ENCODE measurements around the gene HOXB6.

The HOXB6 gene

DNA sequence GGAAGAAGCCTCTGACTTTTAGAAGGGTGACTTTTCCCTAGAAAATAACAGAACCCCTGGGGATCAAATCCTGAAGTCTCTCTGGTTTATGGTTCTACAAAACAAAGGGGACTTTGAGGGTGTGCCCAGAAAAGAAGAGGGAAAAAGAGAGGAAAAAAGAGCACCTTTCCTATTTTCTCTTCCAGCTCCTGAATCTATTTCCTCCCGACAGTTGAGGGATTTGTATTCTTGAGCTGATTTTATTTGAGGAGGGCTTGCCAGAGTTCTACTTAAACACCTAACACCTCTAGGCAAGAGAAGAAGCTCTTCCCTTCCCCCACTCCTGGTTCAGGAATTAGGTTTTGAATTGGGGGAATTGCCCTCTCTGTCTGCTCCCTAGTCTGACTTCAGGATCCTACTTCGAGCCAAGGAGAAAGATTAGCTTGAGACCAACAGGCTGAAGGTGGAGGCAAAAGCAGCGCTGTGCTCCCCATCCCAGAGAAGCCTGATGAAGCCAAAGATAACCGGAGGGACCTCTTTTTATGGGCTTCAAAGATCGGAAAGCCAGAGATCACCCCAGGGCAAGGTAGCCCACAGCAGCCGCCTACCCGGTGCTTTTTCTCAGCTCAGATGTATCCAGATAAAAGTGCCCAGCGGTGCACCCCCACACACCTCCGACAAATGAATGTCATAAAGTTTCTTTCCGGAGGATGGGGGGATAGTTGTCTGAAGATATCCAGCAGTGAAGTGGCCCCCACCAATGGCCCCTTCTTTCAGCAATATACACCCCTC lies 15.5 kb downstream of the HOXB6 start:
- DNase-seq (ENCODE audit: extremely low spot score), result no peak
- ChIA-PET POLR2A (no interaction called here), CTCF (interaction anchor here (1.0 to 3.0 kb wide), 16 partner anchors 10 to 571 kb away, joined by 3 to 18 read pairs (median 4); partner anchors contain the start of gene HOXB4)
- TF ChIP-seq, protein P1, sequence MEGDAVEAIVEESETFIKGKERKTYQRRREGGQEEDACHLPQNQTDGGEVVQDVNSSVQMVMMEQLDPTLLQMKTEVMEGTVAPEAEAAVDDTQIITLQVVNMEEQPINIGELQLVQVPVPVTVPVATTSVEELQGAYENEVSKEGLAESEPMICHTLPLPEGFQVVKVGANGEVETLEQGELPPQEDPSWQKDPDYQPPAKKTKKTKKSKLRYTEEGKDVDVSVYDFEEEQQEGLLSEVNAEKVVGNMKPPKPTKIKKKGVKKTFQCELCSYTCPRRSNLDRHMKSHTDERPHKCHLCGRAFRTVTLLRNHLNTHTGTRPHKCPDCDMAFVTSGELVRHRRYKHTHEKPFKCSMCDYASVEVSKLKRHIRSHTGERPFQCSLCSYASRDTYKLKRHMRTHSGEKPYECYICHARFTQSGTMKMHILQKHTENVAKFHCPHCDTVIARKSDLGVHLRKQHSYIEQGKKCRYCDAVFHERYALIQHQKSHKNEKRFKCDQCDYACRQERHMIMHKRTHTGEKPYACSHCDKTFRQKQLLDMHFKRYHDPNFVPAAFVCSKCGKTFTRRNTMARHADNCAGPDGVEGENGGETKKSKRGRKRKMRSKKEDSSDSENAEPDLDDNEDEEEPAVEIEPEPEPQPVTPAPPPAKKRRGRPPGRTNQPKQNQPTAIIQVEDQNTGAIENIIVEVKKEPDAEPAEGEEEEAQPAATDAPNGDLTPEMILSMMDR (IDR thresholded peaks at IDR 0.05; ENCODE audit: control extremely low read depth, extremely low read depth, low read depth, missing control alignments), result no peak

DNA sequence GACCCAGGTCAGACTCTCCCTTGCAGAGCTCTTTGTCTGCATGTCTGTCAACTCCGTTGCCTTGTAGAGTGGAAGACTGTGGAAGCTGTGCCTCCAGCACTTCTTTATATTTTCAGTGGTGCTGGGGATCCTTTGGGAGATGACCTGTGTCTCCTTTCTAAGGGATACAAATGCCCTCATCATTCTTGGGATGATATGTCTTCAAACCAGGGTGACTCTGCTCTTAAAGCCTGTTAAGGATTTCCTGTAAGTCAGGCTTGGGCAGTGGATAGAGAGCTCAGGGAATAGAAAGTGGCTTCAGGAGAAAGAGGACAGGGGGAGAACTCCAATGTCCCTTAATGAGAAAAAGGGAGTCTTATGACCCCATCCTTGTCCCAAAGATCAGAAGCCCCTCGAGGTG lies 16.3 kb downstream of the HOXB6 start:
- DNase-seq (ENCODE audit: extremely low spot score), result no peak
- CTCF ChIA-PET, result interaction anchor here (1.0 to 3.0 kb wide), 16 partner anchors 10 to 562 kb away, joined by 3 to 18 read pairs (median 7); partner anchors contain the start of gene HOXB4
- TF ChIP-seq, protein P1 (IDR thresholded peaks at IDR 0.05; ENCODE audit: control extremely low read depth, extremely low read depth, low read depth, missing control alignments), result no peak
- POLR2A ChIA-PET, result no interaction called here

DNA sequence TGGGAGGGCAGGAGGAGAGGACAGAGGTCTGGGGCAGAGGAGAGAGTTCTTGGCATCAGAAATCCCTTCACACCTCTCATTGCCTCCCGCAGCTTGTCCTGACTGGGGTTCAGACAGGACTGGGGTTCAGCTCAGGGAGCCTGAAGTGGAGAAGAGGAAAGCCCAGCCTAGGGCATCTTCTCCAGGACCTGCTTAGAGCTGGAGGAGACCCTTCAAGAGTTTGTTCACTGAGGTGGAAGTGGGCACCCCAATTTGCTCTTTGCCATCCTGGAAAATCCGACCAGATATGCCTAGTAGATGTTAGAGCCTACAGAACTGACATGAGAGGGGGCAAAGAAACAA lies 16.7 kb downstream of the HOXB6 start:
- CTCF ChIA-PET, result interaction anchor here (1.0 to 3.0 kb wide), 17 partner anchors 8 to 562 kb away, joined by 3 to 18 read pairs (median 4); partner anchors contain the start of gene HOXB4
- POLR2A ChIA-PET, result no interaction called here
- no peak for DNase-seq (ENCODE audit: extremely low spot score)
- TF ChIP-seq, protein P1 (IDR thresholded peaks at IDR 0.05; ENCODE audit: control extremely low read depth, extremely low read depth, low read depth, missing control alignments), result no peak

DNA sequence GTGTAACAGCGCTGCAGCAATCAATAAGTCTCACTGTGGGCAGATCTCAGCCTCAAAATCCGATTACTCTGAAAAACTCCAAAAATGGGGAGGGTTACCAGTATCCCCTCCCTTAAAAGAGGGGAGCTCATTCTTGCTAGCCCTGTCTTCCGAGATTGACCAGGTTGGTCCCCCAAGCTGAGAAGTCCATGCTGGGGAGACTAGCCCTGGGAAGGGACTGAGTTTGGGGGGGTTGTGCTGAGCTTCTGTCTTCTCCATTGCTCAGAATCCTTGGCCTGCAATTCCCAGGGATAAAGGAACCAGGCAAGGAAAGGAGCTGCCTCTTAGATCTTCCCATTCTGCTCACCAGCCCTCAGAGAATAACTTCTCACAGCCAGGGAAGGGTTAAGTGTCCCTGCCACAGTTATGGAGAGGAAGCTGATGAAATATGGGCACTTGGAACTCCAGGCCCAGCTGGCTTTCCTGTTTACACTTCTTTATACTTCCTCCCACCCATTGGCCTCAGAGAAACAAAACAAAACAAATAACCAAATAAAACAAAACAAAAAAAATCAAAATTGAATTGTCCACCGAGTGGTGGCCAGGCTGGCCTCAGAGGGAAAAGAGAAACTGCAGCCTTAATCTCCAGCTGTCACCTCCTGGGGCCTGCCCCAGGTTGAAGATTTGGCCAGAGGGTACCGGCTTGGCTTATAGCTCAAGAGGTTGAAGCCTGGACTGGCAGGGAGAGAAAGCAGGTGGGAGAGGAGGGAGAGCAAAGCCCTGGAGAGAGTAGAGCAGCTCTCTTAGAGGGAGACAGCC lies 17.3 kb downstream of the HOXB6 start:
- TF ChIP-seq, protein P1 (IDR thresholded peaks at IDR 0.05; ENCODE audit: control extremely low read depth, extremely low read depth, low read depth, missing control alignments), result no peak
- CTCF ChIA-PET, result interaction anchor here (0.8 to 3.0 kb wide), 20 partner anchors 9 to 561 kb away, joined by 3 to 18 read pairs (median 4); partner anchors contain the start of gene HOXB4
- no peak for DNase-seq (ENCODE audit: extremely low spot score)

DNA sequence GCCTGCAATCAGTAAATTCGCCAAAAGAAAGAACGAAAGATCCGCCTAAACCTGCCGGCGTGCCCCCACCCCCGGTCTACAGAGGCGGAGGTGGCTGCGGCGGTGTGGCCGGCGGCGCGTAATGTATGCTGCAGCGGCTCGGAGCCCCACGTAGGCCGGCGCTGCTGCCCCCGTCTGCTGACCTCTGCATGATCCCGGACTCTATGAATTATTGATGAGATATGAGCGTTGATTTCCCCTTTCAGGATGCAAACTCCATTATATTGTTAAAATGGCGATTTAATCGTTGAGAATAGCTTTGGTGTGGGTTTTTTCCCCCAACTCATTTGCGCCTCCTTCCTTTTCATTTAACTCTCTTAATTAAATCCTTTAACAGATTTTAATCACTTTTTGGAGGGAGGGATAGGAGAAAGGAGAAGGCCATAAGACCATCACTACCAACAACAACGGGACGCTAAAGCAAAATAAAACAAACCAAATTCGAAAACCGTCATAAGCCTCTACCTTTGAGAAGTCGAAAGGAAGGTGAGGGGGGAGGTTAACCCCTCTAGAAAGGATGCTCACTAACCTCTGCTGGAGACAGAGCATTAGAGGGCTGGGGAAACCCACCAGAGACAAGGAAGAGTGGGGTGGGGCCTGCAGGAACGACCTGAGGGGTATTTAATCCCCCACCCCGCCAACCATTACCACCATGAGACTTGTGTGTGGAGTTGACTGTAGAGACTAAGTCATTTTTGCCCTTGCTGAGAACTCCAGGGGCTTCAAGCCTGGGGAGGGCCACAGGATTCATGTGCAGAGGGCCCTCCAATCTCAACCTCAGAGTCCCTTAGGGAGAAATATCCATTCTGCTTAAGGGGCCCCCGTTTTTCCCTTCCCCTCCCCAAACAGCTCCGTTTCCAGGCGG lies 18.2 kb downstream of the HOXB6 start:
- TF ChIP-seq, protein P1 (IDR thresholded peaks at IDR 0.05; ENCODE audit: control extremely low read depth, extremely low read depth, low read depth, missing control alignments), result no peak
- POLR2A ChIA-PET, result no interaction called here
- DNase-seq (ENCODE audit: extremely low spot score), result peak; percentile 74
- CTCF ChIA-PET, result interaction anchor here (0.6 to 3.0 kb wide), 13 partner anchors 8 to 560 kb away, joined by 3 to 18 read pairs (median 4); partner anchors contain the start of gene HOXB4

More for the DNA sequence above, 17.3 kb downstream of the HOXB6 start:
- POLR2A ChIA-PET, result no interaction called here

Measured in GM10248 (cell line).